ENCODE results near the gene NDOR1.
"Not testable (repeated sequence)": the region's sequence is repeated elsewhere in the genome, so short reads cannot be mapped to it uniquely, and the experiment has no call there.

The NDOR1 gene

GRCh38 chr9:137243626-137244485 is 38.4 kb downstream of the NDOR1 start:
- no peak for DNase-seq (ENCODE audit: low read depth in 3 of 3)

GRCh38 chr9:137244486-137245449 is 39.3 kb downstream of the NDOR1 start:
- DNase-seq (ENCODE audit: low read depth in 3 of 3), result no peak

GRCh38 chr9:137245450-137246421 is 40.2 kb downstream of the NDOR1 start:
- DNase-seq (ENCODE audit: low read depth in 3 of 3), result no peak

GRCh38 chr9:137247135-137247915 is 41.8 kb downstream of the NDOR1 start:
- DNase-seq (ENCODE audit: low read depth in 3 of 3), result no peak

GRCh38 chr9:137247916-137248175 is 42.3 kb downstream of the NDOR1 start:
- DNase-seq (ENCODE audit: low read depth in 3 of 3), result no peak

GRCh38 chr9:137250329-137251193 is 45.1 kb downstream of the NDOR1 start:
- DNase-seq (ENCODE audit: low read depth in 3 of 3), result no peak

- no peak for DNase-seq (ENCODE audit: low read depth in 3 of 3)
These were observed 45.6 kb downstream of the NDOR1 start, which contains the start of gene STPG3 for GRCh38 chr9:137251194-137251461. STPG3 (plus strand) TSS chr9:137251286; CDS start chr9:137251287, 1 bp downstream.

- no peak for DNase-seq (ENCODE audit: low read depth in 3 of 3)
These were observed 46.2 kb downstream of the NDOR1 start for GRCh38 chr9:137251490-137252268.

- DNase-seq (ENCODE audit: low read depth in 3 of 3), result no peak
These were observed 47.3 kb downstream of the NDOR1 start for GRCh38 chr9:137252555-137253506.

GRCh38 chr9:137253717-137254623 is 48.5 kb downstream of the NDOR1 start:
- DNase-seq (ENCODE audit: low read depth in 3 of 3), result no peak

- peak; percentile 92 to 98 (median 94) for DNase-seq (ENCODE audit: low read depth in 3 of 3)
These were observed 49.3 kb downstream of the NDOR1 start, which contains the start of gene NELFB for GRCh38 chr9:137254624-137255447. NELFB (plus strand) TSS chr9:137255327.

- DNase-seq (ENCODE audit: low read depth in 3 of 3), result no peak
These were observed 50.1 kb downstream of the NDOR1 start for GRCh38 chr9:137255448-137256114.

- no peak for DNase-seq (ENCODE audit: low read depth in 3 of 3)
These were observed 50.9 kb downstream of the NDOR1 start for GRCh38 chr9:137256362-137256761.

- DNase-seq (ENCODE audit: low read depth in 3 of 3), result no peak
These were observed 51.4 kb downstream of the NDOR1 start for GRCh38 chr9:137256856-137257255.

GRCh38 chr9:137262173-137262908 is 56.8 kb downstream of the NDOR1 start:
- not testable (repeated sequence) for DNase-seq (ENCODE audit: low read depth in 3 of 3)

All from stimulated activated CD4-positive, alpha-beta T cell treated with anti-CD3 and anti-CD28 coated beads, TNF-alpha, amount 100 ng/mL, for 4 hours (primary cell).